Hematopoietic multipotent progenitor cell treated with erythropoietin and hydrocortisone succinate and interleukin-3 and kit ligand, for 6 days (in vitro differentiated cells): ENCODE measurements around the gene PRKCD.
"Not testable (repeated sequence)": the region's sequence is repeated elsewhere in the genome, so short reads cannot be mapped to it uniquely, and the experiment has no call there.

Experiments used
- DNase-seq: peaks from one replicate; pipeline ENCODE4 v3.0.0-alpha.2; 2015

Gene PRKCD

DNA sequence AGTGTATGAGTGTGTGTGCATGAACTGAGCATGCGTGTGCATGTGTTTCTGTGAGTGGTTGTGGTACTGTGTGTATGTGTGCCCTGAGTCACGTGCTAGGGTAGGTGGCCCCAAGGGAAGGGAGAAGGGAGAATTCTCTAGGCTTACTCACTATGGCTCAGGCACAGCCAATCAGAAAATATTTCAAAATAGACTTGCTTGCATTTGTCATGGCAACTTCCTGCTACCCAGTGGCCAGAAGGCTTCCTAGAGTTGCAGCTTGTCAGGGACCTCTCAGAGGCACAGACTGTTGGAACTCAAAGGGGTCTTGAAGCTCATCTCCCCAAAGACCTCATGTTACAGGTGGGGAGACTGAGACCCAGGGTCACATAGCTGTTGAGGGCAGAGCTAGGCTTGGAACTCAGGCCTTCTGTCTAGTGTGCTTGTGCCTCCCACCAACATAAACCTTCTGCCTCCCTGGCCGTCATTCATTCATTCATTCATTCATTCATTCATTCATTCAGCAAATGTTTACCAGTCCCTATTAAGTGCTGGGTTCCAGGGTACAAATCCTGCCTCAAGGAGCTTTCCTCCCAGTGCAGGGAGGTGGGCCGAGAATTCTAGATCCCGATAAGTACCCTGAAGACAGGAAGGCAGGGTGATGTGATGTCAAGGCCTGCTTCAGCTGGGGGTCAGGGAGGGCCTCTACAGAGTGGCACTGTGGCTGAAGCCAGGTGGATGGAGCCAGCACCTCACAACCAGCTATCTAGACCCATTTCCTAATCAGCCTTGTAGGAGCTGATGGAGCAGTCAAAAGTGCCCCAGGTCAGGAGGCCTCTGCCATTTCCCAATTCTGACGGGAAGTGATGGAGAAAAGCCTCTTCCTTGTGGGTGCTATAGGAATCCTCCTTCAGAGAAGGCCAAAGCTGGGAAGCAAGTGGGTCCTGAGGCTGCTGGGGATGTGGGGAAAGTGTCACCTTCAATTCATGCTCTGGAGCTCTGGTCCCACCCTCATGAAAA, 19.9 kb upstream of the PRKCD start:
- DNase-seq = peak; percentile 55

DNA sequence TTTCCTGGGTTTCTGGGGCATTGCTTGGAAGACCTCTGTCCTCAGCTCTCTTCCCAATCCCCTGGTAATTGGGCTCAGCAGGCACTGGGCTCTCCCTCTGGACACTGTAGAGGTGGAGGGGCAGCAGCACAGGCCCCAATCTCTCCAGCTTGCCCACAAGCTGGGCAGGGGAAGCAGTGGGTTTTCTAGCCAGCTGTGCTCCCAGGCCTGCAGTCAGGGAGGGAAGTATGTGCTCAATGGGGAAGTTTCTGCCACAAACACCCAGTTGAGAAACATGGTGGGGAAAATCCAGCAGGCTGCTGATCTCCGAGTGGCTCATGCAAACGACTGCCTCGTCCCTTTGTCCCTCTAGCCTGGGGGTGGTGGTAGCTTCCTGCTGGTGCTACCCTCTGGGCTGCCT, 18.0 kb upstream of the PRKCD start:
- DNase-seq = peak; percentile 39

DNA sequence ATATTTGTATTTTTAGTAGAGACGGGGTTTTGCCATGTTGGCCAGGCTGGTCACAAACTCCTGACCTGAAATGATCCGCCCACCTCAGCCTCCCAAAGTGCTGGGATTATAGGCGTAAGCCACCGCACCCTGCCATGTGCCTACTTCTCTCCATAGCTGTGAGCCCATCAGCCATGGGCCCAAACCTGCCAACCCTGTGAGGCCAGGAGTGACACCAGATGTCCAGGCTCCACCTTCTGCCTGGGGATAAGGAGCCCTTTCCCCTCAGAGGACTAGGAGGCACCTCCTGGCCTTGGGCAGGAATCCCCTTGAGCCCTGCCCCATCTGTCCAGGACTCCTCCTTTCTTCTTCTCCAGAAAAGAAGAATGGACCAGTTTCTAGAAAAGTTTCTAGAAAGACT, 16.6 kb upstream of the PRKCD start:
- no peak for DNase-seq

DNA sequence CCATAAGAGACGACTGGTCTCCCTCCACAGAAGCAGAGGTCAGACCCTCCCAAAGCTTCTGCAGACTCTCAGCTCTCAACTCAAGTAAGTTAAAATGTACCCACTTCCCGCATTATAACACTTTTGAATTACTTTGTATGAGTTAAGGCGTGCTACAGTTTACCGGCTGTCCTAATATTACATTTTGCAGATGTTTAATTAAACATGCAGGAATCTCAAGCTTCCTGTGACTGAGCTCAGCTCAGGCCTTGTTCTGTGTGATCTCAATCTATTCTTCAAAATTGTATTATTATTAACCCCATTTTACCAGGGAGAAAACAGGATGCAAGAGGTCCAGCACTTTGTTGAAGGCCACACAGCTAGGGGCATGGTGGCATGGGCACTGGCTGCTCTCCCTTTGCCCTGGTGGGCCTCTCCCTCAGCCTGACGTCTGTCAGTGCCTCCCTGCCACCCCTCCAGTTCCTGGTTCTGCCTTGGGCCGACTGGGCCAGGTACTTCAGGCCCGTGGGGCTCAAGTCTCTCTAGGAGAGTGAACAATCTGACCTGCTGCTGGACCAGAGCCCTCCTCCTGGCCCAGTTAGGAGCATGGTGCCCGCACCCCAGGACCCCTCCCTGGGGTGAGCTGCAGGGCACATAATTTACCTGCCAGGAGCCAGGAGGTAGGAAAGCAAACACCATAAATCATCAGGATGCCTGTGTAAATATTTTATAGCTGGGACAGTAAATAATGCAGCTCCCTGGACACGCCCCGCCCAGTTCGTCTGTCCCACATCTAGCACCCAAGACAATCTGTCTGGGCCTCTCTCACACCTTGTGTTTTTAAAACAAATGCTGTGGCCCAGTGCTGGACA, 15.9 kb upstream of the PRKCD start:
- DNase-seq = no peak

DNA sequence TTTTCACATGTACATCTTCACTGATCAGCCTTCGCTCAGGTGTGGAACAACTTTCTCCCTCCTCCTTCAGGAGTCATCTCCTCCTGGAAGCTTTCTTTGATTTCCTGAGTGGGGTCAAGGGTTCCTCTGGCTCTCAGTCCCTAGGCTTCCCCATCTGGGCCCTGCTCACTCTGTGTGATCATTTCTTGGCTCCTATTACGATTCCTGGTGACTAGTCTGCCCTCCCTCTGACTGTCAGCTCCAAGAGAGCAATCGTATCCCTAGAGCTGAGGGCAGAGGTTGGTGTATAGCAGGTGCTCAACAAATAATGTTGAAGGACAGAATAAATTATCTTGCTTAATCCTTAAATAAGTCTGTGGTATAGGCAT, 15.3 kb upstream of the PRKCD start:
- no peak for DNase-seq

DNA sequence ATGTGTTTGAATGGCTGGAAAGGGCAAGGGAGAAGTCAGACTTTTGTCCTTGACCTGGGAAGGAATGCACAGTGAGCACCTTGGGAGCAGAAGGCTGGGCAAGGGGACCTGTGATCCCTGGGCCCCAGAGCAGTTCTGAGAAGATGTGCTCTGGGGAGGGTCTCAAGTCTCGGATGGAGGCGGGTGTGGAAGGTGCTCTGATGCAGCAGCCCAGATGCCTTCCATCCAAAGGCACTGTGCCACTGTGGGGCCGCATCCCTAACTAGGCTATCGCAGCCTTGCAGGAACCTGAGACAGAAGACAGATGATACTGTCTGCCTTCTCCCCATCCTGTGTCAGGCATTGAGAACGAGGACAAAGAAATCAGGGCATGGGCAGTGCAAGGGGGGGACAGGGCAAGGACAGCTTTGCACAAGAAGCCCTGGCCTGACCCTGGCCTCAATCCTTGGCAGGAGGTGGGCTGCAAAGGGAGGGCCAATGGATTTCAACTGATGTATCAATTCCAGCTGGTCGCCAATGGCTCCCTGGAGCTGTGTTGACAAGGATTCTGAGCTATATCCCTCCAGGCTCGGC, 14.6 kb upstream of the PRKCD start:
- DNase-seq = no peak

DNA sequence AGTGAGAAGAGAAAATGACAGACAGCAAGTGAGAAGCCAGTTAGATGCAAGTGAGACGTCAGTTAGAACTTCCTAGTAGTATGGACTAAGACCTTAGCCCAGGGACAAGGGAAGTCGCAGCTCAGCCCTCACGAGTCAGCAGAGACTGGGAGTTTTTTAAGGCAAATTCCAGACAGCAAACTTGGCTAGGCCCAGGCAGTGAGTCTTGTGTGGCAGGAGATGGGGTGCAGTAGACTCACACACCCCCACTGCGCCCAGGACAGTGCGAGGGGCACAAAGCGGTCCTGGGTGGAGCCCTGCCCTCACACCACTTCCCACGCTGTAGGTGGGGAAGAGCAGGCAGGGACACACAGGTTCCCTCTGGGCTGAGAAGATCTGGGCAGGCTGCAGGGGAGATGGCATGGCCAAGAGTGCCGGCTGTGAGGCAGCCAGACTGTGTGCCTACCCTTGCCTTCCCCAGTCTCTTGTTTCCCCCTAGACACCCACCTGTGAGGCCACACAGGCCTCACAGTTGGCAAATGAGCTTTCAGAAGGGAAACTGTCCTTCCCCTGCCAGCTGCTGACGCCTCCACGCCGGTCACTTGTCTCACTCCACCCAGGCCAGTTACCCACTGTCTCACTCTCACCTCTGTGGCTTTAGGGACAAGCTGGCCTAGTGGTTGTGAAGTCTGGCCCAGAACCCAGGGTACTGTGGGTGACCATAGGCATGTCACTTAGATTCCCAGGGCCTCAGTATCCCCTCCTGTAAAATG, 13.7 kb upstream of the PRKCD start:
- no peak for DNase-seq

DNA sequence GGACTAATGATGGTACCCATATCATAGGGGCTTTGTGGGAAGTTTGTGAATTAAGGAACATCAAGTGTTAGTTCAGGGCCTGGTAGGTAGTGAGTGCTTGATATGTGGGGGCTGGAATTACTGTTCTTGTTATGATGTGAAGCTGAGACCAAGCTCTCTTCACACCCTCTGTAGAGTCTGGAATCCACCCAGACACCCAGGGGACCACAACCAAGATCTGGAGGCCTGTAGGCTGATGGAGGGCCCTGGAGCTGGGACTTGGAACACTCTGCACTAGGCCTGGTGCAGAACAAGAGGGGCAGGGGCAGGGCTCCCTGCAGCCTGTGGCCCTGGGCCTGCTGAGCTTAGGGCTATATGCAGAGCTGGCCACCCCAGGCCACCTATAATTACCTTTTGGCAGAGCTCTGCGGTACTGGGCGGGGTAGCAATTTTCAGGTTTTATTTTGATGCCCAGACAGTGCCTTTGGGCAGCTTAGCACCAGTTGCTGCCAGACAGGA, 13.1 kb upstream of the PRKCD start:
- no peak for DNase-seq

DNA sequence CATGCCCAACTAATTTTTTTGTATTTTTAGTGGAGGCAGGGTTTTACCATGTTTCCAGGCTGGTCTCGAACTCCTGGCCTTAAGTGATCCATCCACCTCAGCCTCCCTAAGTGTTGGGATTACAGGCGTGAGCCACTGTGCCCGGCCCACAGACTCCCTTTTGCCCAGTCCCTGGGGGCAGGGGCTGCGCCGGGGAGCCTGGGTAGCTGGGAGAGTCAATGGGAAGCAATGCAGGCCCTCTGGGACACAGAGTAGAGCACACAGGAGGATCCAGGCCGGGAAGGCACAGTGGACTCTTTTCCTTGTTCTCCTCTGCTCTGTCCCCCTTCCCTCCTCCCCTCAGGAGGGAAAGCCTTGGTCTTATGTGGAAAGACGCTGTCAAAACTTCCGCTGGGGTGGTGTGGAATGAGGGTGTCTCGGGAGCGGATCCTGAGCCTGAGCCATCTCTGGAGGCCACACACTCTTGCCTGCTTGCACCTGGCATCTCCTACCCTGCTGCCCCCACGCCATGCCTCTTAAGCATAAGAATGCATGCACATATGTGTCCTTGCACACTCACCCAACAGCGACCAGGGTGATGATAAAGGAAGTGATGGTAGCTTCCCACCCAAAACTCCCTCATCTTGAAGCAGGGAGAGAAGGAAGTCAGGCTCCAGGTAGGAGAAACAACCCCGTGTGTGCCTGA, 11.9 kb upstream of the PRKCD start:
- no peak for DNase-seq

DNA sequence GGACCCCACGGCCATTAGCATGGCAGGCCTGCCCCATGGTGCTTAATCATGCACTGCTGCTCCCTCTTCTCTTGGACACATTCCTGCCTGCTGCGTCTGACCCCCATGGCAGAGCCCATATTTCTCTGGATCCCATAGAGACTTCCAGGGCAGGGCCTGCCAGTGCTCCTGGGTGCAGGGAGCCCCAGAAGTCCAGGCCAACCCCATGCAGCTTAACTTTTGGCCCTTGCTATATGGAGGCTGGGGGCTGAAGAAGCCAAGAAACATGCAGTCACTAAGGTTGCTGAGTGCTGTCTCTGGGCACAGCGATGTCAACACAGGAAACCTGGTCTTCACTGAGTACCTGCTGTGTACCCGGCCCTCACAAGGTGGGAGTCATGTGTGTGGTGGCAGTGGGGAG, 11.3 kb upstream of the PRKCD start:
- DNase-seq = no peak

DNA sequence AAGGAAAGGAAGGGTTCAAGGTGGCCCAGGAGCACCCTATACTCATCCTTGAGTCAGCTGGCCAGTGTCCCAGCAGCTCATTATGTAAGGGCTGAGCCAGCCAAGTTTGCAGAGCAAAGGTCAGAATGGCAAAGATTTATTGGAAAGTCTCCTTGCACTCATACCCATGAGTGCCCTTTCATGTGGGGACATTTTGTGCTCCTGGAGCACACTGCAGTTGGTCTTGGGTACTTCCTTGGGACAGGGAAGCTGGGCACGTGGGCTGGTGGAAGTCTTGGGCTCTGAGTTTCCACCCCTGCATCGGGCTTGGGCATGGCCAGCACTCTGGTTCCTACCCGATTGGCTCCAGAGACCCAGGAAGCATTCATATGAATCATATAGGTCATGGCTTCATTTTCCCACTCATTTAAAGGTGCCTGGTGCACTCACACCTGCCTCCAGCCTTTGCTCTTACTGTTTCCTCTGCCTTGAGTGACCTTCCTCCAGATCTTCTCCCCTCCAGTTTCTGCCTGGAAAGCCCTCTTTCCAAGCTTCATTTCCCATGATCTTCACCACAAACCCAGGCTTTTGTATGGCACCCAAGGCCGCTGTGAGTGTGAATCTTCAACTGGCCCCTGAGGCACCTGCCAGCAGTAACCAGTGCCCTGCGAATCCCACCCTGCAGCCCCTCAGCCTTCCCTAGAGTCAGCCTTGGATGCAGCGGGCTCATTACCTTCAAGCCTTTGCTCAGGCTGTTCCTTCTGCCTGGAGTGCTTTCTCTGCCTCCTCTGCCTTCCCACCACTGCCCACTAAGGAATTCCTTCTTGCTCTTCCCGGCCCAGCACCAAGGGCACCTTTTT, 10.5 kb upstream of the PRKCD start:
- no peak for DNase-seq

DNA sequence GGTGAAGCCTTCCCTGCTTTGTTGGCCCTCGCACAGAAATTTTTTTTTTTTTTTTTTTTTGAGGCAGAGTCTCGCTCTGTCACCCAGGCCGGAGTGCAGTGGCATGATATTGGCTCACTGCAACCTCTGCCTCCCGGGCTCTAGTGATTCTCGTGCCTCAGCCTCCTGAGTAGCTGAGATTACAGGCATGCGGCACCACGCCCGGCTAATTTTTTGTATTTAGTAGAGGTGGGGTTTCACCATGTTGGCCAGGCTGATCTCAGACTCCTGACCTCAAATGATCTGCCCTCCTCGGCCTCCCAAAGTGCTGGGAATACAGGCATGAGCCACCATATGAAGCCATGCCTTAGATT, 9.9 kb upstream of the PRKCD start:
- DNase-seq = not testable (repeated sequence)

DNA sequence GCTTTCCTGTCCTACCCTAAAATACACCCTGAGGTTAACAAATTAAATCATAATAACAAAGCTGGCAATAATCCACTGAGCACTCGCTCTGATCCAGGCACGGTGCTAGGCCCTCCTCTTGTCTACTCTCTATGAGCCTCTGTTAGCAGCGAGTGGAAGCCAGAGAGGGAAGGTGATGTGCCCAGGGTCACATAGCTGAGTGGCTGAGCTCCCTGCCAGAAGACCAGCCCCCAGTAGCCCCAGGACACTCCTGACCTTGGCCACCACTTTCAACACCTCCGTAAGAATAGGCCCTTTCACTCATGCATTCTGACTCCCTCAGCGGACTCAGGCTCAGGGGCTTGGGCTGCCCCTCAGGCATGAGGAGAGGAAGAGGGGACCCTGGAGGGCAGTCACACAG, 9.5 kb upstream of the PRKCD start:
- no peak for DNase-seq

DNA sequence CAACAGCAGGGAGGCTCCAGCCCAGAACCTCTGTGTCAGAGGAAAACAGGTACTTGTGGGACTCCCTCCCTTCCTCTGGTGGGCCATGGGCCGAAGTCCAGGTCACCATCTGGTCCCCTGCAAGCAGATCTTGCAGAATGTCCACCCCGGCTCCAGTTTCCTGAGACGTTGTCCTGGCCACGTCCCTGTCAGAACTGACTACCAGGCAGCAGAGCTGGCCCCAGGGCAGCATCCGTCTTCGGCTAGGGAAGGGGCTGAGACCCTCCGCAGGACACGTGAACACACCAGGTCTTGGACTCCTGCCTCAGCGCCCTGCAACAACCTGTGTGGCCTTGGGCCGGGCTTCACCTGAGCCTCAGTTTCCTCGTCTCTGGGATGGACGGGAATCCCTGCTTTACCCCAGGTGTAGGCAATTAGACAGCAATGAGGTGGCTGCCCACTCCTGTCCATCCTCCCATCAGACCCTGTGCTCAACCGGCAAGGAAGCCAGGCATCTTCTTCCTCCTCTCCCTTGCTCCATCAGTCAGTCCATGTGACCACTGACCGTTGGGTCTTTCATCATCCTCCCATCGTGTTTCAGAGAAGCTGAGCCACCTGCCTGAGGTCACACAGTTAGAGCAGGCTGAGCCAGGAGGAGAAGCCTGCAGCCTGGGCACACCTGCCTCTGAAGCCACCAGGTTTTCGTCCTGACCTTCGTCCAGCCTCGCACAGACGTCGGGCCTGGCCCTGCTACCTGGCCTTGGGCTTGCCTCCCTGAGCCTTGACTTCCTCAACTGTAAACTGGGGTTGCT, 8.9 kb upstream of the PRKCD start:
- no peak for DNase-seq

DNA sequence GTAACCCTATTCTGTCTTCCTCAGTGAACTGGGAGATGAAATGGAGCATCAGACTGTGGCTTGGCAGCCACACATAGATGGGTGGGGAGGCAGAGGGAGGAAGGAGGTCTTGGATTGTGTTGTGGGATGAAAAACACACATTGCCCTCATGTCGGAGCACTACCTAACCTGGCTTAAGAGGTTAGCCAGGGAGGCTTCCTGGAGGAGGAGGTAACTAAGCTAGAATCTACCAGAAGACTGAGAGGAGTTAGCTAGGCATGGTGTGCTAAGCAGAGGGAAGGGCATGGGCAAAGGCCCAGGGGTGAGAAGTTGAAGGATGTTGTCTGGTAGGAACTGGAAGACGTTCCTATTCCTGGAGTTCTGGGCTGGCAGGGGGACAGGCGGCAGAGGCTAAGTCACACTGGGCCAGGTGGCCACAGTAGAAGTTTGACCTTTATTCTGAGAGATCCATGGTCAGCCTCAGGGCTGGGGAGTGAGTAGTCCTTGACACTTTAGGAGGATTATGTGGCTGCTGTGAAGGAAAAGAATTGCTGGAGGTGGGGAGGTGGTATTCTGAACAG, 7.7 kb upstream of the PRKCD start:
- DNase-seq = no peak

DNA sequence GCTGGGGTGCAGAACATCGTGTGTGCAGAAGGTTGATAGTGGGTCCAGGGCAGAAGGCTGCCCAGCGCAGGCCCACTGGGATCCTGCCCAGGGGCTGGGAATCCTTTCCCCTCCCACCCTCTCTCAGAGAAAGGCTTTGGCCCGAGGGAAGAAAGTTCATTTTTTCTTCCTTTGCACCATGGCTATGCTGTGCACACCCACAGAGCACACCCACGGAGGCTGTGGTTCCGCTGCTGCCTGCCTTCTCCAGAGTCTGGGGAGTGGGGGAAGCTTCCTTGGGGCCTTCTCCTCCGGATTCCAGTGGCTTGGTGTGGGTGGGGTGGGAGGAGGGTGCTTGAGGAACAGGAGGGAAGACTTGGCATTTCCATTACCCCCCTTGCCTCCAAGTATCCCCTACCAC, 7.0 kb upstream of the PRKCD start:
- no peak for DNase-seq

DNA sequence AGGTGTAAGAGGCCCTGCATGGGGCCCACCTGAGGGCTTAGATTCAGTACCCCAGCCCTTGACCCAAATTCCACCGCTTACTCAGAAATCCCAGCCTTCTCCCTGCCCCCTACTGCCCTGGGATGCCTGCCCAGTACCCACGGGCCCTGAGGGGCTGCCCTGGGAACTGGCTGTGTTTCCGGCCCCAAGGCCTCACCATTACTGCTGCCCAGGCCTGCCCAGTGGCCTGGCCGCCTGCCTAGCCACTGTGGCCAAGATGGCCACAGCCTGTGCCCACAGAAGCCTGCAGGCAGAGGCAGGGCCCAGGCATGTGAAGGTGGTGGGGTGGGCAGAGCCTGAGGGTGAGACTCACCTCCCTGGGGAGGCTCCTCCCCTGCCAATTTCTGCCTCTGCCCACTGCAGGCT, 6.1 kb upstream of the PRKCD start:
- DNase-seq = no peak

DNA sequence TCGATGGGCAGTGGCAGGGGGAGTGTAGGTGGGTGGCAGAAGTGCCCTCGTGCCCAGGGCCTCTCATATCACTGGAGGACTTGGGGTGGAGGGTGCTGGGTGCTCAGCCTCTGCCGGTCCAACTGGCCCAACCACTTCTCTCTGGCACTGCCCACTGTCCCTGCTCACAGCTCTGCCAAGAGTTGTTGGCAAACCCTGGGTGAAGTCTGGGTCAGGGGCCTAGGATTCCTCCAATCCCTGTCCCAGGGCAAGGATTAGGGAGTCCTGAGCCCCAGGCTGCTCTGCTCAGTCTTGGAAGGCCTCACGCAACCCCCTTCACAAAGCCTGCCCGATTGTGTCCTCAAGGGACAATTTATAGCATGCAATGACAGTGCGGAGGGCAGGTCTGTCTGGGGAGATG, 5.2 kb upstream of the PRKCD start:
- DNase-seq = no peak

DNA sequence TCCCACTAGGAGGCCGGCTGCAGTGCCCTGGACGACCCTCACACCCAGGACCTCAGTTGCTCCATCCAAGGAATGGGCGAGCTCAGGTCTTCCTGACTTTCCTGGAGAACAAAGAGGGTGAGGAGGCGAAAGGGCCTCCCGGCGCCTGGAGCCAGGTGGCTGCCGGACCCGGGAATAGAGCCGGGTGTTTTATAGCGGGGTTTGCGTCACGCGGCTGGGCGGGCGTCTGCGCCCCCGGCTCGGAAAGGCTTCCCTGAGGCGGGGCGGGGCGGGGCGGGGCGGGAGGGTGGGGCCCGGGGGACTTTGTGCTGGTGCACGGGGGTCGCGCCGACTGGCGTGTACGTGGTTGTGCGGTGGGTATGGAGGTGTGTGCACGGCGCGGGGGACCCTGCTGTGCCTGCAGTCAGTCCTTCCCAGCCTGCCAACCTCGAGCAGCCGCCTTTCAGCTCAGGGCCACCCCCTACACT, 4.6 kb upstream of the PRKCD start:
- no peak for DNase-seq
